ENCODE data around the gene INSC. TPM values are rescaled to one million over a fixed set of nuclear protein-coding genes. Genes with fewer than 3 reads are reported as not detected.

The INSC gene
- total and polyA plus RNA-seq, 2 of the 4 experiments (the other 2 are of a cell fraction) = 0.53 to 1.4 TPM

DNA sequence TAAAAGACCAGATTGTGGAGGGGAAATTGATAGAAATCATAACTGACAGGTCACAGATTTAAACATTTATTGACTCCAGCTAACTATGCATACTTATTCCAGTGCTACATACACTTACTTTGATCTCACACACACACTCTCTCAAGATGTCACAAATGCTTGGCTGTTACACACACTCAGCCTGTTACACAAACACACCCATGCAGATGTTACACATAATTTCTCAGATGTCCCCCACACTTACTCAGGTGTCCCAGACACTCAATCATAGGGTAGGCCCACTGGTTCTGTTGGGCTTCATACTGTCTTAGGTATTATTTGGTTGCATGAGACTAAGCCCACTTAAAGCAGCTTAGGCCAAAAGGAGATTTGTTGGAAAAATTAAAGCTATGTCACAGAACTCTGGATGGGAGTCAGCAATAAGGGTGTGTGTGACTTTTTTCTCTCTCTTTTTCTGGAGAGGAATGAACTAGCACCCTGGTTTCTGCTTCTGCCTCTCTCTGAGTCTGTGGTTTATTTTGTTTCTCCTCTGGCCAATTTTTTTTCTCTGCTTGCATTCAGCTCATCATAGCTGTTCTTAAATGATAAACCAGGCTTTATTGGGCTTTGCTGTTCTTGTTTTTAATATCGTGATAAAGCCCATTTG lies 179.4 kb downstream of the INSC start:
- H2BK120ac ChIP-seq (ENCODE audit: low read depth, low read length) = no peak overlapping the region
- no peak overlapping the region for H3K4ac ChIP-seq (ENCODE audit: low read depth, low read length)
- H2AFZ ChIP-seq (replicated peaks; ENCODE audit: low read length, poor library complexity) = no peak overlapping the region
- H3K9ac ChIP-seq (ENCODE audit: low read depth, low read length) = no peak overlapping the region
- H2BK20ac ChIP-seq (ENCODE audit: low read depth, low read length) = no peak overlapping the region
- H4K8ac ChIP-seq (ENCODE audit: low read depth in 2 of 2, low read length in 2 of 2) = no peak overlapping the region
- intact Hi-C loops (cut with micrococcal nuclease) = no loop called here
- no peaks in the 10 kb centered on the region for H3K36me3 ChIP-seq (ENCODE audit: control insufficient read depth, insufficient read depth, low read length)
- TF ChIP-seq FOS (IDR thresholded peaks at IDR 0.05; ENCODE audit: low read depth, low read length) (no peak), RCOR1 (IDR thresholded peaks at IDR 0.05; ENCODE audit: insufficient replicate concordance, low read length) (no peak), RFX5 (IDR thresholded peaks at IDR 0.05; ENCODE audit: low read depth, low read length) (no peak), SMC3 (IDR thresholded peaks at IDR 0.05; ENCODE audit: low read depth, low read length) (no peak)
- H4K5ac ChIP-seq (ENCODE audit: low read depth, low read length) = no peak overlapping the region
- H3K56ac ChIP-seq (ENCODE audit: extremely low read depth, insufficient read depth, low read length) = no peak overlapping the region
- no peak overlapping the region for H2AK5ac ChIP-seq (ENCODE audit: low read depth, low read length)
- ATAC-seq (ENCODE audit: low read depth) (no peak), DNase-seq (no peak)
- no peak overlapping the region for H3K4me2 ChIP-seq (ENCODE audit: low read depth, low read length)
- H2AK9ac ChIP-seq (replicated peaks; ENCODE audit: low read depth, low read length, poor library complexity) = no peak overlapping the region
- H2BK5ac ChIP-seq (ENCODE audit: low read depth, low read length, poor library complexity, severe bottlenecking) = no peak overlapping the region
- H3K4me1 ChIP-seq (ENCODE audit: control insufficient read depth, insufficient read depth, low read length) = no peaks in the 10 kb centered on the region
- H3K9me3 ChIP-seq (ENCODE audit: control insufficient read depth, insufficient read depth, low read length) = no peaks in the 10 kb centered on the region
- no peak overlapping the region for H3K18ac ChIP-seq (ENCODE audit: low read depth, low read length)
- ChIA-PET CTCF (no interaction called here), POLR2A (ENCODE audit: unreplicated experiment) (no interaction called here)
- no peak overlapping the region for H3K14ac ChIP-seq (replicated peaks; ENCODE audit: low read depth, low read length)
- H3K27ac ChIP-seq (ENCODE audit: insufficient read depth, low read length) = no peak overlapping the region
- no peak overlapping the region for H3K23ac ChIP-seq (ENCODE audit: low read depth, low read length)
- no TSS peak for BruUV-seq (replicated peaks)
- no peak overlapping the region for H3K4me3 ChIP-seq (ENCODE audit: insufficient read depth, low read depth, low read length)
- no peaks in the 10 kb centered on the region for H3K27me3 ChIP-seq (ENCODE audit: control insufficient read depth, insufficient read depth, low read length)
- dilution Hi-C loops (cut with HindIII; ENCODE audit: low sequenced_read_pairs, unreplicated experiment) = no loop called here
- no peaks in the 10 kb centered on the region for H4K20me1 ChIP-seq (ENCODE audit: insufficient read depth, low read length)
- WGBS, 2 experiments (ENCODE audit: extremely low coverage in 2 of 2, insufficient read length in 1 of 2) = no CpG with 5 or more reads among the region's 1 CpG
- no peaks in the 10 kb centered on the region for H3K9me1 ChIP-seq (ENCODE audit: insufficient read depth, low read length)
- no peak overlapping the region for H2BK15ac ChIP-seq (ENCODE audit: low read depth, low read length)
- in situ Hi-C loops (cut with MboI; ENCODE audit: low sequenced_read_pairs) = no loop called here
- H4K91ac ChIP-seq (ENCODE audit: insufficient read depth, low read depth, low read length) = no peak overlapping the region
- H3K79me1 ChIP-seq (ENCODE audit: low read depth in 1 of 2, low read length in 2 of 2) = no peaks in the 10 kb centered on the region
